GM21447 (cell line): Measurements from ENCODE around the gene TMEM123.
A peak's percentile ranks its signal among the peaks of the same experiment; 100 is the strongest.

Experiments
- ATAC-seq: cut with Tn5 transposase; IDR thresholded peaks from one replicate; pipeline ENCODE4 v1.9.1; 2021; ENCODE audit not compliant: unreplicated experiment

TMEM123 gene, protein sequence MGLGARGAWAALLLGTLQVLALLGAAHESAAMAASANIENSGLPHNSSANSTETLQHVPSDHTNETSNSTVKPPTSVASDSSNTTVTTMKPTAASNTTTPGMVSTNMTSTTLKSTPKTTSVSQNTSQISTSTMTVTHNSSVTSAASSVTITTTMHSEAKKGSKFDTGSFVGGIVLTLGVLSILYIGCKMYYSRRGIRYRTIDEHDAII

DNA sequence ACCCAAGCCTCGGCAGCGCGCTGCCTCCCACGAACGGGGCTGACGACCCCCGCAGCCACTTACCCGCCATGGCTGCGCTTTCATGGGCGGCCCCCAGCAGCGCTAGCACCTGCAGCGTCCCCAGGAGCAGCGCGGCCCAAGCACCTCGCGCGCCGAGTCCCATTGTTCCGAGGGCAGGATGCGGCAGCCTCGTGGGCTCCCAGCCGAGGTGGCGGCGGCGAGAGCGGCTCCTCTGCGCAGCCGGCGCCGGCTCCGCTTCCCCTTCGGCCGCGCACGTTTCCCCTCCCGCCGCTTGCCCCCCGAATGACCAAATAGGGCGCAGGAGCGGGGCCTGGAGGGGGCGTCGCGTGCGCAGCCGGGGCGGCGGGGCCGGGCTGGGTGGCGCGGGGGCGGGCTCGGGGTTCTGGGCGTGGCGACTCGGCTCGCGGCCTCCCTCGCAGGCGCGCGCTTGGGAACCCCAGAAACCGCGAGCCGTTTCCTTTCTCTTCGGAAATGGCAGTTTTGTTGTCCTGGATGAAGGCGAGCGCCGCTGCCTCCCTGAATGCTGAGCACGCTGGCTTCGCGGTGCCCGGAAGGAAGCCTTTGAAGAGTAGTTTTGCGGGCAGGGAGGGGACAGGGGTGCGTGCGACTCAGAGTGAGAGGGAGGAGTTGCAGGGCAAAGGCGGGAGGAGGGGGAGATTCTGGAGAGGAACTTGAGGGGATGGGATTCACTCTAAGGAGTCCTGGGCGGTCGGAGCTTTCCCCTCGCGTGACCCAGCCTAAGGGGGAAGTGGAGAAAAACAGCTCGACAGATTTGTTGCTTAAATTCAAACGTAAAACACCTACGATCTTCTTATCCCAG, at the start of gene TMEM123:
TSS of gene TMEM123 (minus strand) at position 305 of the 841 bp plus-strand sequence. CDS start at position 163, 142 bp downstream.
- ATAC-seq: peak; percentile 46

DNA sequence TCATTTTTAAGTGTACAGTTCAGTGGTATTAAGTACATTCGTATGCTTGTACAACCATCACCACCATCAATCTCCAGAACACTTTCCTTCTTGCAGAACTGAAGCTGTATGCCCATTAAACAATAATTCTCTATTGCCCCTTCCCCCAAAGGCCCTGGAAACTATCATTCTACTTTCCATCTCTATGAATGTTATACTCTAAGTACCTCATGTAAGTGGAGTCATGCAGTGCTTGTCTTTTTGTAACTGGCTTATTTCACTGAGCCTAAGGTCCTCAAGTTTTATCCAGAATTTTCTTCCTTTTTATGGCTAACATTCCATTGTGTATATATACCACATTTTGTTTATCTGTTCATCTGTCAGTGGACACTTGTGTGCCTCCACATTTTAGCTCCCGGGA, 48.3 kb upstream of the TMEM123 start:
- ATAC-seq: no peak

DNA sequence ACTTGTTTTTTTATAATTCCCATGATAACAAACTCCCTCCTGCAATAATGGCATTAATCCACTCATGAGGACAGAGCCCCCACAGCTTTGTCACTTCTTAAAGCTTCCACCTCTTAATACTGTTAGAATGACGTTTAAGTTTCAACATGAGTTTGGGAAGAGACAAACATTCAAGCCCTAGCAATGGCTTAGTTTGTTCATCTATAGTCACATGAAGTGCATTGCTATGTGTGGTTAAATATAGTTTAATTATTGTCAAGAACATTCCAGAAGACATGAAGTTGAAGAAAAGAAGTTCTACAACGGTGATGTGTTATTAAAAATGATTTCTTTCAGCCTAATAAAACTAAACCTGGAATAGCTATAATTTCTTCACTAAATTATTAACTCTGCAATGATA, 47.4 kb upstream of the TMEM123 start:
- no peak for ATAC-seq

DNA sequence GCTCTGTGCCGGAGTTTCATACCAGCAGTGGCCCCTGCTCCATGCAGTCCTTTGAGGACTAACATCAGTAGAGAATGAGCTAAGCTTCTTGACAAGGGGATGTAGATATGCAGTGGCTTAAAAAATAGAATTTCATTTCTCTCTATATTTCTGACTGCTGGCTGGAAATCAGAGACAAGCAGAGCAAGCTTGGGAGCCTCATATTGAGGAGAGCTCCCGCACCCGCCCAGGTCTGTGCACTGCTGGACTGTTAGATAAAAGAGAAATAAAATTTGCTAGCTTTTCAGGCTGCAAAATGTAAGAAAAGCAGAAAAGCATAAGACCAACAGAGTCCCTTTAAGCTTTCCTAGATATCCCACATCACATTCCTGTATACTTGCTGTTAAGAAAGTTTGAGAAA, 46.6 kb upstream of the TMEM123 start:
- ATAC-seq: no peak

DNA sequence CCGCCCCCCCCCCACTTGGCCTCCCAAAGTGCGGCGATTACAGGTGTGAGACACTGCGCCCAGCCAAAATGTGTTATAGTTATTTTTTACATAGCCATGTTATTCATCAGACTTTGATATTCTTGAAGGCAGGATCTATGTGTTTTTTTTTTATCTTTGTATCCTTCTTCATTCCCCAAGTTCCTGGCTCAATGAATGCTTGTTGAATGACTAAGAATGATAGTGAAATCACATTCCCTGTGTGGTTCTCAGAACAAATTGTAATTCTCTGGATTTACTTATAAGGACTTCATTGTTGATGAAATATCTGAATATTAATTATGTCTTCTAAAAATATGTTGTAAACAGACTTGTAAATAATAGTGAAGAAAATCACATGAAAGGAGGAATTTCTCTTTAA, 44.5 kb upstream of the TMEM123 start:
- no peak for ATAC-seq

DNA sequence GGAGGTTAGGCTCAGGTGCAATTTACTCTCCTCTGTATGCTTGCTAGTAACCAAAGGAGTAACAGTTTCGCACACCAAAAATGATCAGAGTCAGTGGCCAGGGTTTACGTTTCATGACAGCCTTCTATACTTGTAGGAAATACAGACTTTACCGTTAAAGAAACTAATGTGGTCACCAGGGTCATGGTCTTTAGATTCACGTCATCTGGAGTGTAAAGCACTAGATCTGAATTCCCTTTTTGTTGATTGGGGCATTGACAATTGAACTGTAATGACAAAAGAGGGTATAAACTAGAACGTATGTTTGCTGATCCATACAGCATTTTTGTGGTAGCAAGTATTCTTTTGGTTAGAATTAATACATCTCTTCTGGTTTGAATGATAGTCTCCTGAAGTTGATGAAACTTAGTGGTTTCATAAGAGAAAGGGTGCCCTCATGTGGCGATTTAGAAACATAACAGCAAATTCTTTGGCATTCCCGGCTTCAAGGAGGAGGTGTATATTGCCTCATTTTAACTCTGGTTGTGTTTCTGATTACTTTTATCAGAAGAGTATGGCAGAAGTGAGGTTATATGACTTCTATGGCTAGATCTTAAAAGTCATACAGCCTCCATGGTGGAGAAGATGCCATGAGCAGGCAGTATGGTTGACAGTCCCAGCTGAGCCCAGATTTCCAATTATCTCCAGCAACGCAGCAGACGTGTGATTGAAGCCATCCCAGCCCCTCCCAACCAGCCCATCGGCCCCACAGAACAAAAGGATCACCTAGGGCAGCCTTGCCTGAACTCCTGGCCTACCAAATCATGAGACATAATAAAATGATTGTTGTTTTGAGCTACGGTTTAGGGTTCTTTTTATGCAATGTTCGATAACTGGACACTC, 42.8 kb upstream of the TMEM123 start:
- peak; percentile 90 for ATAC-seq

DNA sequence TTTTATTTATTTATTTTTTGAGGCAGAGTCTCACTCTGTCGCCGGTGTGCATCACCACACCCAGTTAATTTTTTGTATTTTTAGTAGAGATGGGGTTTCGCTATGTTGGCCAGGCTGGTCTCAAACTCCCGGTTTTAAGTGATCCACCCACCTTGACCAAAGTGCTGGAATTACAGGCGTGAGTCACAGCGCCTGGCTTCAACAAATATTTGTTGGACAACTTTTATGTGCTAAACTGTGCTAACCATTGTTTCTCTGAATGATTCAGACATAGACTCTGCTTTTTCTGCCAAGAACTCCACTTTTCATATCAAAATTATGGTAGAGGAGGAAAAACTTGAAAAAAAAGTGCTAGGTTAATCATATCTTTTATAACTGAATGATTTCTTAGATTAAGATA, 41.7 kb upstream of the TMEM123 start:
- no peak for ATAC-seq

DNA sequence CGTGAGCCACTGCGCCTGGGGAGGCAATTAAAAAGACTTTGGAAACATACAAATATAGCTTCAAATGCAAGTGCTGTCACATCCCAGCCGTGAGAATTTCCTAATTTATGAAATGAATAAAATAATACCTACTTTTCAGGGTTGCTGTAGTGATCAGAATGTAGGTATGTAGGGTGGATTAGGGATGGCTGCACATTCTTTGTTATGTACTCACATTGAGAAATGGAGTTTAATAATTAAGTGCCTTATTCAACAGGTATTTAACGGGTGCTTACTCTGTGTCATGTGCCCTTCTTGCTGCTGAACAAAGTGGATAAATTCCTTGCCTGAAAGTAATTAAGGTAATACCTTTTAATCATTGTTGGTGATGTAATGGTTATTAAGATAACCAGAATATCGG, 41.0 kb upstream of the TMEM123 start:
- ATAC-seq: no peak

DNA sequence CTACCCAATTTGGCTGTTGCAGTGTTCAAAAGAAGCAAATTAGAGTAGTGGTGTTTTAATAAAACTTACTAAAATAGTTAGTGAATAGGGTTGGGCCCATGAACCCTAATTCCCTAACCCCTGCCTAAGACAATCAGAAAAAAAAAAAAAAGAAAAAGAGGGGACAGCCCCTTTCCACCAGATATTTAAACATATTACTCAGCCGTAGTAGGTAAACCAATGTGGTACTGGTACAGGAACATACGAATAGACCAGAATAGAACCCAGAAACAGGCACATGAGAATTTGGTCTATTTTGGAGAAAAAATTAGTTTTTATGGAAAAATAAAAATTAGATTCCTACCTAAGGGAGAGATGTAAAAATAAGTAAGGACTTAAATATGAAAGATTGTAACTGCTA, 39.4 kb upstream of the TMEM123 start:
- ATAC-seq: no peak

DNA sequence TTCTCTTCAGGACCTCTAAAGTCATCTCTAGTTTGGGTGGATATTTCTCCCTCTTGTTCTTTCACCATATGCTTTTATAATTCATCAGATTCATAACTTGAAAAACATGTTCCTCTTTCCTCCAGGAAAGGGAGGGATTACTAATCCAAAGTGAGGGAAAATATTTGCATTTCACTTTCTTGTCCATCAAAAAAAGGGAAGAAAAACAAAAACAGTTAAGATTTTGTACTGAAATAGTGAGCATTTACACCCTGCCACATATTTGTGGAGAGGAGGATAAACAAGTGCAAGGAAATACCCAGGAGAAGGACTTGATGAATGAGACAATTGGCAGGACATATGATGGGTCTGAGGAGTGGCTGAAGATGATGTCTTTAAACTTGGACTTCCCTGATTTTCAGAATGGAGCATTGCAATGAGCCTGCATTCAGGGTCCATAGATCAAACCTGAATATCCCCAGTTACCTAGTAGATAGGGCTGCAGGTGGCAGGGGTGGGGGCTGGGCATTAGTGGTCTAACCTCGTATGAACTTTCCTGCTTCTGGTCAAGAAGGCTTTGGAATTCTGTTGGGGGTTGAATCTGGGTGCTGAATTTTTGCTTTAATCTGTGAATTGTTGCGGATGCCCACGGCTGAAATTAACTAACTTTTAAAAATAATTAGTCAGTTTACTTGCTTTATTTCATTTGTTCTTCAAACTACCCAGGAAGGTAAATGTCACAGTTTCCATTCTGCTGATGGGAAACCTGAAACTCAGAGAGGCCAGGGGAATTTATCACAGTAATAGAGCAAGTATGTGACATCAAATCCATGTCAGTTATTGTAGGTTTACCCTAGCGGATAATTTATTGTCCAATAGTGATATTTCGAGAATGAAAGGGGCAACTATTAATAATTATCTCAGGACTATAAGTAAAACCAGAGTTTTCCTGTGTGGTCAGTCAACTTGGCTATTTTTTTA, 36.9 kb upstream of the TMEM123 start:
- ATAC-seq: no peak

DNA sequence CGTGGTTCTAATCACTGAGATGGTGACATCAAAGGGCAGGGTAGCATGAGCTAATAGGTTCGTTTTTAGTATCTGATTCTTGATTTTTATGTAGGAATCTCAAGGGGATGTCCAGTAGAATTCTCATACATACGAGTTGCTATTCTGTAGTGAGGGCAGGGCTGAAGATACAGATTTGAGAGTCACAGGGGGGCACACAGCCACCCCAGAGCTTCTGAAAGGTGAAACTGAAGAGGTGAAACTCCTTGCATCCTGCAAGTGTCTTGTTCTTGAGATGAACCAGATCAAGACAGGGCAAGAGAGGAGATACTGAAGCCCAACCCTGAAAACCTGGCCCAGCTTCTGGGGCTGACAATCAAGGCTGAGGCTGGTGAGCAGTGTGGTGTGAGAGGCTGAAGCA, 35.6 kb upstream of the TMEM123 start:
- ATAC-seq: peak; percentile 82

DNA sequence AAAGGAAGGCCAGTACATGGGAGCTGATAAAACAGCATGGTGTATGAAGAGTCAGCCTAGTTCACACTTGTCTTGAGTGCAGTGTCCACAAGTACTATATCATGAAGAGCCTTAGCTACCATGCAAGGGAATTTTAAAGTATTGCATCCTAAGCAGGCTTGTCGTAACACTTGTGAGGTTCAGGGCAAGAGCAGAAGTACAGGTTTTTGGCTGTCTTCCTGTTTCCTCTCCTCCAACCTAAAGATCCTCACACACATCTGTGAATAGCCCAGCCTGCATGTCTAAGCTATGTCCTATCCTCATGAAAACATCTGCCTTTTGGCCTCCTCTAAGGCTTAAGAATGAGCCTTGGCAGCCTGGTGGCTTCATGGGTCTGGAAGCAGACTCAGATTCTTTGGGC, 34.6 kb upstream of the TMEM123 start:
- ATAC-seq: no peak

DNA sequence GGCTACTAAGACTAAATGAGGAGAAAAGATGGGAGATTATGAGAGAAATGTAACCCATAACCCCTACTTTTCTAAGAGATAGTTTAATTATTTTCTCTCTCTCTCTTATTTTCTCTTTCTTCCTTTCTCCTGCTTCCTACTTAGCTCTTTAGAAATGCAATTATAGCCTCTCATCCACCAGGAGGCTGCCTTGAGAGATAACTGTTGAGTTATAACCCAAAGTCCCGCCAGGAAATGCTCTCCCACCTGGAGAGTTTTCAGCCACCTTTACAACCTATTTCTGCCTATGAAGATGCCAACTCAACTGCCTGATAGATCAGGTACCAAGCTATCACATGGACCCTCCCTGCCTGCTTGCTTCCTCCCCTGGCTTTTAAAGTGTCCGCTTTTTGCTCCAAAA, 34.0 kb upstream of the TMEM123 start:
- ATAC-seq: no peak

DNA sequence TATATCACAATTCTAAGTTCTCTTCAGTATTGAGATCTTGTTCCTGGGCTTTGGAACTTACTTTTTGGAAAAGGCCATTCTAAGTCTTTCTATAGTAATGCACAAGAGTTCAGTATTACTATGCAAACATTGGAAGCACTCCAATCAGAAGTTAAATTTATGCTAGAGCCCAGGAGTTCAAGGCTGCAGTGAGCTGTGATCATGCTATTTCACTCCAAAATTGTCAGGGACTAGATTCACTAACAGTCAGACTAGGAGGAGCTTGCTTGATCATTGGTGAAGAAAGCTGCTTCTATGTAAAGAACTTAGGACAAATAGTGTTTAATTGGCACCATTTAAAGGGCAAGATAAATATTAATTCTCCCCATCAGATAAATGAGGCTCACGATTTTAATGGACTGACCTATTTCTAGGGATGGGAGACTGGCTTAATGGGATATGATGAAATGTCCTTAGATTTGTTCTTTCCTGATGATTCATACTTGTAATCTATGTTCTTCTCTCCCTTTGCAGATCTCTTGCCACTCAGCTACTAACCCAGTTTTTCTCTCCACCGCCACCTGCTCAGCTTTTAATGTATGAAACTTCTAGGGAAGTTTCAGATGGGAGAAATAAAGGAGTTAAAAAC, 32.6 kb upstream of the TMEM123 start:
- ATAC-seq: no peak

DNA sequence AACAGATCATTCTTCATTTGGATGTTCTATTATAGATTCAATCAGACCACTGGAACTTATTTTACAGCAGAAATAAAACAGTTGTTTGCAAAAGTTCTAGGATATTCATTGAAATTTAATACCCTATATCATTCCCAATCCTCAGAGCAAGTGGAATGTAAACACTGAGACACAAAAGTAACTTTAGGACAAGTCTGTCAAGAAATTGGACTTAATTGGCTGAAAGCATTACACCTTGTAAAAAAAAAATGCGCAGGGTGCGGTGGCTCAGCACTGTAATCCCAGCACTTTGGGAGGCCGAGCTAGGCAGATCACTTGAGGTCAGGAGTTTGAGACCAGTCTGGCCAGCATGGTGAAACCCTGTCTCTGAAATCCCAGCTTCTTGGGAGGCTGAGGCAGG, 29.9 kb upstream of the TMEM123 start:
- ATAC-seq: no peak

DNA sequence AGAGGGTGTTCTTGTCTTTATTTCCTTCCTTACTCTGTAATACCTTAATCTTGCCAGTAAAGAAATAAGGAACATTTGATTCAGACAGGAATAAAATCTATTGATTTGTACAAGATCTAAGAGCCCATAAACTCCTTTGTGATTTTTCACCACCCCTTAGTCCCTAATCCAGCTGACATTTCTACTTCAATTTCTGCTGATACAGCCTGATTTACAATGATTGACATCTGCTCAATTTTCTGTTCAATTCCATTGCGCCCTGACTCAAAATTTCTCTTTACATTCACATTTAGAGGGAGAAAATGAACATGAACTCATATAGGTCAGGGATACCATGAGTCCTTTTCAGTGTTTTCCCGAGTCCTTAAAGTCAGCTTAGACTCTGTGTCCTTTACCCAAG, 27.2 kb upstream of the TMEM123 start:
- ATAC-seq: no peak

DNA sequence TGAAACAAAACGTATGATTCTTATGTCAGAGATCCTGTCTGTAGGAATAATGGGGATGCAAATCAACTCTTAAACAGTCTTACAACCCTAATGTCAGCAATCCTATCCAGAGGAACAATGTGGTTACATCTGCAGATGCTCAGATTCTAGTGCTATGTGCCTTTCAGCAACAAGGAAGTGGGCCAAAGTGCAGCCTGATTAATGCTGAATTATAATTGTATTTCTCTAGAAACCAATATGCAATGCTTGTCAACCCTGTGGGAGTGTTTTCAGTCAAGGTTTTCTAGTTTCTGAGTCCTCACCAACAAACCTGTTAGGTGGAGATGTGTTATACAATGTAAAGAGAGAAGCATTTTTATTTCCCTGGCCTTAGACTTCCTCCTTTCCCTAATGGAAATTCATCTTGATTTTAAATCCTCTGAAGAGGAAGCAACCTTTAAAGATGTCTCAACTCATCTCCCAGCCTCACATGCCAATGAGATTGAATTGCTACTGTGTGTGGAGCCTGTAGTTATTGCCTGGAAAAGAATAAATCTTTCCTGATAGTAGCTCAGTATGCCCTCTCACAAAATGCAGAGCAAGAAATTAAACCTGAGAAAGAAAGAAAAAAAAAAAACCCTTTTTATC, 26.2 kb upstream of the TMEM123 start:
- no peak for ATAC-seq

DNA sequence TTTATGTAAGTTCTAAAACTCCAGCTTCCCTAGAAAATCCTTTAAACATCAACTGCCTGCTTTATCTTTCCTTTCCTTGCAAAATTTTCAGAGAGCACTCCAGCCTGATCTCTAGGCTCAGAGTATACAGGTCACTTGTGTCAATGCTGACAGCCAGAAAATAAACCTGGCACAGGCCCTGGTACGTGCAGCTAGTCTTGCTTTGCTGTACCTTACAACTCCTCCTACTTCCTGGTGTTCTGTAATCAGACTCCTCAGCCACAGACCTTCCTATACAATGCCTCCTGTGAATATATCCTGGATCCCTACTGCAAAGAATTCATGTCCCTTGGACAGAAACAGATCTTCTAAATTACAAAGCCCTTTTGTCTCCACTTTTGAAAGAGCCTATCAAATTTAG, 24.2 kb upstream of the TMEM123 start:
- ATAC-seq: peak; percentile 31

DNA sequence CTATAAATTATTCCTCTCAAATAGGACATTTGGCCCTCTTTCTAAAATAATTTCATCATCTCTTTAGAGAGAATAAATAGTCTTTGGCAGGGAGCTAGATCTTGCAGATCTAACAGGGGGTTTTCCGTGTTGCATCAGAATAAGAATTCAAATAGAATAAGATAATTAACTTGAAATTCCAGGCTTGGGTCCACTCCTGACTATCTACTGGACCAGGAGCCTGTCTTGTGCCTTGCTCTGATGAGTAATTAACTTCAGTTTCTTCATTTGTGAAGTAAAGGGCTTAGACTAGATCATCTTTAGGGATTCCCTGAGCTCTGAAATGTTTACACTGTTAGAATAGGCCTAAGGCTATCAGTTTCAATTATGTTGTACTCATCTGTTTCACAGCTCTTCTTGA, 23.5 kb upstream of the TMEM123 start:
- ATAC-seq: no peak

DNA sequence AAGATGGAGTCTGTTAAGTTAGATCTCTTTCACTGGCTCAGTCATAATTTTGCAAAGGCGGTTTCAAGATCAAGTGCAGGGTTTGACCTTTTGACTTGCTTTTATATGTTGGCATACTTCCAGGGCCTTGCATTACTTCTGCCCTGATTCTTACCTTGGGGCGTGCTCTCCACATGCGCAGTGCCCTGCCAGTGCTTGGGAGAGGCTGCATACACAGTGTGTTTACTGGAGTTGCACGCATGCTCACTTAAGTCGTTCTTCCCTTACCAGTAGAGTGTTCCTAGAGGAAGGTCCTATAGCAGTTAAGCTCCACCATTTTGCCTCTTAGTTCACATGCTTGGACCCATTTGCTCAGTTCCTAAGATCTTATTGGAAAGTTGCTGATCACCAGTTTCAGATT, 21.0 kb upstream of the TMEM123 start:
- no peak for ATAC-seq
